Tibial nerve (tissue), 4 donors: ENCODE results near the gene KAT6B. TPM values are rescaled to one million over a fixed set of nuclear protein-coding genes. Genes with fewer than 3 reads are reported as not detected.

Source experiments
- DNase-seq, 2 donors: peaks; one replicate each; pipeline ENCODE4 v3.0.0-alpha.2; 2019; ENCODE audit warnings: low spot score in 2 of 2
- H3K27ac ChIP-seq, 4 donors: fragments of 200-600 bp; sonication (generic) in 3 of 4; one replicate each; pipeline ENCODE4 v1.5.1; 2017 to 2019; ENCODE audit warnings: mild to moderate bottlenecking in 1 of 4
- H3K27me3 ChIP-seq, 2 donors: fragments of 200-600 bp; sonication (generic) in 1 of 2; one replicate each; pipeline versions ENCODE4 v1.5.1 to v1.6.0; 2017 to 2019
- H3K36me3 ChIP-seq, 3 donors: fragments of 200-600 bp; sonication (generic); one replicate each; pipeline ENCODE4 v1.5.1; 2018 to 2019
- H3K4me1 ChIP-seq, 4 donors: fragments of 200-600 bp; sonication (generic) in 3 of 4; one replicate each; pipeline ENCODE4 v1.5.1; 2017 to 2019
- H3K4me3 ChIP-seq, 4 donors: fragments of 200-600 bp; sonication (generic) in 3 of 4; one replicate each; pipeline ENCODE4 v1.5.1; 2017 to 2019; ENCODE audit warnings: mild to moderate bottlenecking in 1 of 4, moderate library complexity in 1 of 4
- H3K9me3 ChIP-seq, 4 donors: fragments of 200-600 bp; sonication (generic) in 3 of 4; one replicate each; pipeline ENCODE4 v1.5.1; 2017 to 2019
- CTCF ChIP-seq, 5 experiments: fragments of 200-600 bp in 3 of 5; fragments of 450-650 bp in 2 of 5; sonication (generic) in 3 of 5; IDR thresholded peaks; one replicate each; pipeline ENCODE4 v1.5.1; 2016 to 2019; ENCODE audit warnings: antibody characterized with exemption in 5 of 5, mild to moderate bottlenecking in 3 of 5, moderate library complexity in 2 of 5
- EP300 ChIP-seq, 2 donors: sonication (generic); formaldehyde crosslinking; IDR thresholded peaks; one replicate each; pipeline ENCODE4 v1.6.1; 2017; ENCODE audit warnings: antibody characterized with exemption in 2 of 2, mild to moderate bottlenecking in 1 of 2
- POLR2A ChIP-seq, 2 donors: fragments of 450-650 bp; IDR thresholded peaks; one replicate each; pipeline ENCODE4 v1.6.1; 2017; ENCODE audit warnings: antibody characterized with exemption in 2 of 2, mild to moderate bottlenecking in 2 of 2, moderate library complexity in 2 of 2
- WGBS, 2 donors: methylation state at CpG; one replicate each; pipeline ENCODE4 v1.1.5; 2018; 5-methylcytosine and 5-hydroxymethylcytosine counted together
- total RNA-seq, 4 donors: library from RNA; depleted of rRNA; stranded (reverse); fragments of >200 nt; gene quantifications; one replicate each; pipeline ENCODE4 v1.1.0, GENCODE V29; 2016

Gene KAT6B
- total RNA-seq, 4 donors from 2014 or later, result 42.3 to 59.7 (median 45.6) TPM

- peaks cover 0 to 43% (median 19%) of the 10 kb centered on the region in 4 donors for H3K4me1 ChIP-seq
- H3K36me3 ChIP-seq, result no peaks in the 10 kb centered on the region
- no peaks in the 10 kb centered on the region for H3K9me3 ChIP-seq
- no peaks in the 10 kb centered on the region for H3K27me3 ChIP-seq
- H3K4me3 ChIP-seq, result no peak overlapping the region
- WGBS, 2 donors, result 45 to 52% methylated on average over 4 of the region's 4 CpGs
- no peak for DNase-seq
- TF ChIP-seq CTCF (IDR thresholded peaks at IDR 0.05) (no peak), EP300 (IDR thresholded peaks at IDR 0.05) (no peak), POLR2A (IDR thresholded peaks at IDR 0.05) (no peak)
- peak overlapping the region in 3 of 4 donors; percentile 90 to 100 (median 100) for H3K27ac ChIP-seq
These were observed 2.6 kb upstream of the KAT6B start for GRCh38 chr10:74823791-74824183.

GRCh38 chr10:74824184-74824899 is 2.1 kb upstream of the KAT6B start:
- H3K4me1 ChIP-seq, result peaks cover 0 to 49% (median 19%) of the 10 kb centered on the region in 4 donors
- H3K27ac ChIP-seq, result peak overlapping the region; percentile 90 to 100 (median 98)
- H3K9me3 ChIP-seq, result no peaks in the 10 kb centered on the region
- TF ChIP-seq EP300 (IDR thresholded peaks at IDR 0.05), result no peak
- no peak for TF ChIP-seq CTCF (IDR thresholded peaks at IDR 0.05)
- TF ChIP-seq POLR2A (IDR thresholded peaks at IDR 0.05), result no peak
- no peak for DNase-seq
- 38 to 44% methylated on average over 12 to 14 of the region's 18 CpGs for WGBS, 2 donors
- H3K36me3 ChIP-seq, result no peaks in the 10 kb centered on the region
- H3K4me3 ChIP-seq, result peak overlapping the region; percentile 92 to 99 (median 96)
- no peaks in the 10 kb centered on the region for H3K27me3 ChIP-seq

GRCh38 chr10:74824900-74825370 is 1.5 kb upstream of the KAT6B start:
- 0 to 1% methylated on average over 7 to 23 of the region's 43 CpGs for whole genome bisulfite sequencing, 2 donors
- Histone ChIP-seq H3K4me1 (peaks cover 0 to 53% (median 19%) of the 10 kb centered on the region in 4 donors), H3K9me3 (no peaks in the 10 kb centered on the region), H3K4me3 (peak overlapping the region; percentile 92 to 99 (median 96)), H3K27ac (peak overlapping the region; percentile 90 to 100 (median 98)), H3K27me3 (no peaks in the 10 kb centered on the region), H3K36me3 (no peaks in the 10 kb centered on the region)
- peak in 1 of 2 donors; percentile 18 for DNase-seq
- no peak for TF ChIP-seq CTCF (IDR thresholded peaks at IDR 0.05)
- TF ChIP-seq POLR2A (IDR thresholded peaks at IDR 0.05), result no peak
- TF ChIP-seq EP300 (IDR thresholded peaks at IDR 0.05), result no peak

- Histone ChIP-seq H3K27me3 (no peaks in the 10 kb centered on the region), H3K4me3 (peak overlapping the region; percentile 92 to 99 (median 96)), H3K27ac (peak overlapping the region; percentile 90 to 100 (median 98)), H3K9me3 (no peaks in the 10 kb centered on the region), H3K4me1 (peaks cover 0 to 53% (median 19%) of the 10 kb centered on the region in 4 donors), H3K36me3 (no peaks in the 10 kb centered on the region)
- peak in 1 of 2 donors; percentile 16 for DNase-seq
- TF ChIP-seq POLR2A (IDR thresholded peaks at IDR 0.05) (peak in 1 of 2 donors; percentile 38), CTCF (IDR thresholded peaks at IDR 0.05) (no peak)
- 0 to 1% methylated on average over 25 to 83 of the region's 89 CpGs for WGBS, 2 donors
These were observed 844 bp upstream of the KAT6B start for GRCh38 chr10:74825371-74826141.
